Gastrocnemius medialis (tissue), 4 donors: Measurements from ENCODE around the gene HIP1R. TPM values are rescaled to one million over a fixed set of nuclear protein-coding genes. Genes with fewer than 3 reads are reported as not detected.

Experiments
- ATAC-seq, 2 donors: fragments of 150-250 bp; one replicate each; pipeline ENCODE4 v1.9.1; 2016
- DNase-seq, 2 donors: peaks; one replicate each; pipeline ENCODE4 v3.0.0-alpha.2; 2019
- H3K27ac ChIP-seq, 4 donors: fragments of 200-600 bp; sonication (generic); 1 replicate in 1 of 4; 2 replicates in 3 of 4; pipeline ENCODE4 v1.5.1; 2016 to 2018; ENCODE audit warnings: mild to moderate bottlenecking in 2 of 4, moderate library complexity in 1 of 4
- H3K27me3 ChIP-seq, 3 donors: fragments of 200-600 bp; sonication (generic) in 2 of 3; 1 replicate in 1 of 3; 2 replicates in 2 of 3; pipeline versions ENCODE4 v1.5.1 to v1.6.0; 2016 to 2019; ENCODE audit warnings: mild to moderate bottlenecking in 1 of 3, moderate library complexity in 1 of 3
- H3K36me3 ChIP-seq, 2 donors: fragments of 200-600 bp; sonication (generic) in 1 of 2; one replicate each; pipeline ENCODE4 v1.5.1; 2017 to 2018
- H3K4me1 ChIP-seq, 2 donors: fragments of 200-600 bp; sonication (generic) in 1 of 2; one replicate each; pipeline ENCODE4 v1.5.1; 2016 to 2017; ENCODE audit warnings: mild to moderate bottlenecking in 2 of 2
- H3K4me3 ChIP-seq, 4 donors: fragments of 200-600 bp; sonication (generic) in 3 of 4; 1 replicate in 1 of 4; 2 replicates in 3 of 4; pipeline ENCODE4 v1.5.1; 2016 to 2019; ENCODE audit warnings: mild to moderate bottlenecking in 2 of 4
- H3K9me3 ChIP-seq, 3 donors: fragments of 200-600 bp; sonication (generic) in 2 of 3; 1 replicate in 1 of 3; 2 replicates in 2 of 3; pipeline ENCODE4 v1.5.1; 2016 to 2019
- CTCF ChIP-seq, 5 experiments: fragments of 450-650 bp in 3 of 5; fragments of 200-600 bp in 2 of 5; sonication (generic) in 2 of 5; IDR thresholded peaks in 4 of 5; conservative IDR thresholded peaks in 1 of 5; 1 replicate in 4 of 5; 2 replicates in 1 of 5; pipeline ENCODE4 v1.5.1; 2016 to 2019; ENCODE audit warnings: antibody characterized with exemption in 5 of 5, mild to moderate bottlenecking in 3 of 5, moderate library complexity in 3 of 5
- POLR2A ChIP-seq, 2 donors: fragments of 450-650 bp; IDR thresholded peaks; one replicate each; pipeline ENCODE4 v1.6.1; 2017; ENCODE audit warnings: antibody characterized with exemption in 2 of 2, mild to moderate bottlenecking in 2 of 2, moderate library complexity in 2 of 2
- in situ Hi-C, 4 donors: fragments of 200-750 bp; cut with MboI; loops; one replicate each; pipeline versions ENCODE4 v1.15.0 to v1.8.0; 2017; ENCODE audit warnings: low sequenced_read_pairs in 4 of 4
- intact Hi-C: fragments of 100-400 bp; cut with DNase I; formaldehyde crosslinking; loops from one replicate; pipeline ENCODE4 v1.15.1; 2023; ENCODE audit warnings: low total_unique reads
- total RNA-seq, 4 donors: library from RNA; depleted of rRNA; stranded (reverse); fragments of >200 nt; gene quantifications; one replicate each; pipeline versions ENCODE4 v1.1.0 to v1.2.3, GENCODE V29; 2016

Gene HIP1R
- total RNA-seq, 4 donors from 2014 or later: 9.3 to 14.8 (median 14.5) TPM

- no peaks in the 10 kb centered on the region for H3K4me1 ChIP-seq
- no peak for TF ChIP-seq CTCF (IDR thresholded peaks at IDR 0.05 in 4 of 5, conservative IDR thresholded peaks at IDR 0.05 in 1 of 5)
- no peak overlapping the region for H3K4me3 ChIP-seq
- intact Hi-C loops (no loop called here), in situ Hi-C loops (no loop called here)
- H3K9me3 ChIP-seq: no peaks in the 10 kb centered on the region
- H3K27me3 ChIP-seq: no peaks in the 10 kb centered on the region
- ATAC-seq (no peak), DNase-seq (no peak)
- no peaks in the 10 kb centered on the region for H3K36me3 ChIP-seq
- H3K27ac ChIP-seq: no peak overlapping the region
These were observed 16.0 kb upstream of the HIP1R start for GRCh38 chr12:122819209-122819785.

DNA sequence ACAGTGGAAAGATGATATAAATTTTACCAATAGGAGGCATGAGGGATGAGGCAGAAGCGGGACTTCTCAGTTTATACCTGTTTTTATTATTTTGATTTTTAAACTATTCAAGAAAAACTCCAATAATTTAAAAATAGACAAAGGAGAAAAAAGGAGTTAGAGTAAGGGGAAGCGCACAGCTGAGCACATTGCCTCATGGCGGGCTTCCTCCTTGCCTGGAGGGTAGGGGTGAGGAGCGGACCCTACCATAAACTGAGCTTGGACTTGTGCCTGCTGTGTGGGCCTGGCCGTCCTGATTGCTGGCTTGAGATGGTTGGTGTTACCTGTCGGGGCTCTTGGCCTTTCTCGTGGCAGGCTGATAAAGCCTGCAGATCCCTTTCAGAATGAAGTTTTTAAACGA lies 15.1 kb upstream of the HIP1R start:
- in situ Hi-C loops: no loop called here
- H3K9me3 ChIP-seq: no peaks in the 10 kb centered on the region
- H3K27ac ChIP-seq: no peak overlapping the region
- no peaks in the 10 kb centered on the region for H3K4me1 ChIP-seq
- no peaks in the 10 kb centered on the region for H3K36me3 ChIP-seq
- H3K4me3 ChIP-seq: no peak overlapping the region
- ATAC-seq (no peak), DNase-seq (no peak)
- TF ChIP-seq POLR2A (IDR thresholded peaks at IDR 0.05) (no peak), CTCF (IDR thresholded peaks at IDR 0.05 in 4 of 5, conservative IDR thresholded peaks at IDR 0.05 in 1 of 5) (no peak)
- no peaks in the 10 kb centered on the region for H3K27me3 ChIP-seq
- intact Hi-C loops: no loop called here

- in situ Hi-C loops: no loop called here
- no peak for TF ChIP-seq POLR2A (IDR thresholded peaks at IDR 0.05)
- TF ChIP-seq CTCF (IDR thresholded peaks at IDR 0.05 in 4 of 5, conservative IDR thresholded peaks at IDR 0.05 in 1 of 5): no peak
These were observed 14.4 kb upstream of the HIP1R start for GRCh38 chr12:122820838-122821271.

DNA sequence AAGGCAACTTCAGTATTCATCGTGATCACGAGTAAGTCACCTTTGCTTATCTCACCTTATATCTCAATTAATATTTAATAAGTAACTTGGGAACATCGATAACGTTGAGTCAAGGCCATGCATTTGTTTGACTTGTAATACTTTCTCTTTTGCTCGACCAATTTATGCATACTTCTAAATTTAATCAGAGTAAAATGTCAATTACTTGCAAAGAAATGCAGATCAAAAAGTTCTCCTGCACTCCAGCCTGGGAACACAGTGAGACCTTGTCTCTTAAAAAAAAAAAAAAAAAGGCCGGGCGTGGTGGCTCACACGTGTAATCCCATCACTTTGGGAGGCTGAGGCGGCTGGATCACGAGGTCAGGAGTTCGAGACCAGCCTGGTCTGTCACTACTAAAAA lies 11.8 kb upstream of the HIP1R start:
- H3K4me3 ChIP-seq: no peak overlapping the region
- TF ChIP-seq CTCF (IDR thresholded peaks at IDR 0.05 in 4 of 5, conservative IDR thresholded peaks at IDR 0.05 in 1 of 5) (no peak), POLR2A (IDR thresholded peaks at IDR 0.05) (no peak)
- no peak overlapping the region for H3K27ac ChIP-seq
- in situ Hi-C loops (no loop called here), intact Hi-C loops (no loop called here)
- no peaks in the 10 kb centered on the region for H3K36me3 ChIP-seq
- DNase-seq (no peak), ATAC-seq (no peak)
- no peaks in the 10 kb centered on the region for H3K4me1 ChIP-seq
- no peaks in the 10 kb centered on the region for H3K27me3 ChIP-seq
- H3K9me3 ChIP-seq: no peaks in the 10 kb centered on the region

More at GRCh38 chr12:122820838-122821271, 14.4 kb upstream of the HIP1R start:
- Histone ChIP-seq H3K4me3 (no peak overlapping the region), H3K4me1 (no peaks in the 10 kb centered on the region), H3K9me3 (no peaks in the 10 kb centered on the region), H3K27ac (no peak overlapping the region), H3K27me3 (no peaks in the 10 kb centered on the region), H3K36me3 (no peaks in the 10 kb centered on the region)
- no peak for ATAC-seq
- no peak for DNase-seq
- intact Hi-C loops: no loop called here
